Nephron (organoid): Measurements from ENCODE around the gene PRDM16.

Source experiments
- H3K27ac Mint-ChIP-seq, 3 experiments: 2 replicates each; pipeline ENCODE4 v1.8.0; 2020; ENCODE audit warnings: mixed read lengths in 3 of 3, mild to moderate bottlenecking in 2 of 3, moderate library complexity in 1 of 3
- H3K27me3 Mint-ChIP-seq: 2 replicates; pipeline ENCODE4 v1.8.0; 2021; ENCODE audit warnings: low read depth, mild to moderate bottlenecking, moderate library complexity, mixed read lengths
- H3K36me3 Mint-ChIP-seq: 2 replicates; pipeline ENCODE4 v1.8.0; 2020; ENCODE audit warnings: low read depth, mixed read lengths
- H3K4me1 Mint-ChIP-seq: 2 replicates; pipeline ENCODE4 v1.8.0; 2020; ENCODE audit warnings: mixed read lengths
- H3K4me3 Mint-ChIP-seq, 3 experiments: 2 replicates each; pipeline ENCODE4 v1.8.0; 2020; ENCODE audit warnings: mild to moderate bottlenecking in 3 of 3, mixed read lengths in 3 of 3, moderate library complexity in 2 of 3
- H3K9me3 Mint-ChIP-seq: 2 replicates; pipeline ENCODE4 v1.8.0; 2020; ENCODE audit warnings: mixed read lengths
- TF ChIP-seq, protein P1 (sequence below), 3 experiments: fragments of 200-600 bp; sonication (generic); IDR thresholded peaks; one replicate each; pipeline ENCODE4 v1.5.0; 2021; ENCODE audit warnings: antibody characterized with exemption in 3 of 3; ENCODE audit not compliant: unreplicated experiment in 3 of 3

The PRDM16 gene

DNA sequence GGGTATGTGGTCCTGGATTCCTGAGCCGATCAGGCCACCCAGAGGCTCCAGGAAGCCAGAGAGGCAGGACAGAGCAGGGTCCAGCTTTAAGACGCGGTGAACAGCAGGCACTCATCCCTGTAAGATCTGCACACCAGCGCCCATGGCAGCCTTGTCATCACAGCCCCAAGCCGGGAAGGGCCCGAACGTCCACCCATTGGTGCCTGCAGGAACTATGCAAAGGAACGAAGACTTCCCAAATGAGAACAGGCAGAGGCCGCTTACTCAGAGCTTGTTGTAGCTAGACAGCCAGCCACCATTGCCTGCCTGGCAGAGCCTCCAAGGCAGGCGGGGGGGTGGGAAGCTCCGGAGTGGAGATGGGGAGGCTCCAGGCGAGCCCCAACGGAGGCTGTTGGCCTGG, 373.3 kb downstream of the PRDM16 start:
- H3K27me3 Mint-ChIP-seq = peaks cover 32% of the 10 kb centered on the region
- H3K27ac Mint-ChIP-seq = no peak overlapping the region
- TF ChIP-seq, protein P1, sequence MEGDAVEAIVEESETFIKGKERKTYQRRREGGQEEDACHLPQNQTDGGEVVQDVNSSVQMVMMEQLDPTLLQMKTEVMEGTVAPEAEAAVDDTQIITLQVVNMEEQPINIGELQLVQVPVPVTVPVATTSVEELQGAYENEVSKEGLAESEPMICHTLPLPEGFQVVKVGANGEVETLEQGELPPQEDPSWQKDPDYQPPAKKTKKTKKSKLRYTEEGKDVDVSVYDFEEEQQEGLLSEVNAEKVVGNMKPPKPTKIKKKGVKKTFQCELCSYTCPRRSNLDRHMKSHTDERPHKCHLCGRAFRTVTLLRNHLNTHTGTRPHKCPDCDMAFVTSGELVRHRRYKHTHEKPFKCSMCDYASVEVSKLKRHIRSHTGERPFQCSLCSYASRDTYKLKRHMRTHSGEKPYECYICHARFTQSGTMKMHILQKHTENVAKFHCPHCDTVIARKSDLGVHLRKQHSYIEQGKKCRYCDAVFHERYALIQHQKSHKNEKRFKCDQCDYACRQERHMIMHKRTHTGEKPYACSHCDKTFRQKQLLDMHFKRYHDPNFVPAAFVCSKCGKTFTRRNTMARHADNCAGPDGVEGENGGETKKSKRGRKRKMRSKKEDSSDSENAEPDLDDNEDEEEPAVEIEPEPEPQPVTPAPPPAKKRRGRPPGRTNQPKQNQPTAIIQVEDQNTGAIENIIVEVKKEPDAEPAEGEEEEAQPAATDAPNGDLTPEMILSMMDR (IDR thresholded peaks at IDR 0.05; ENCODE audit: unreplicated experiment in 3 of 3) = no peak
- peaks cover 12% of the 10 kb centered on the region for H3K9me3 Mint-ChIP-seq
- no peaks in the 10 kb centered on the region for H3K36me3 Mint-ChIP-seq
- no peaks in the 10 kb centered on the region for H3K4me1 Mint-ChIP-seq
- no peak overlapping the region for H3K4me3 Mint-ChIP-seq

DNA sequence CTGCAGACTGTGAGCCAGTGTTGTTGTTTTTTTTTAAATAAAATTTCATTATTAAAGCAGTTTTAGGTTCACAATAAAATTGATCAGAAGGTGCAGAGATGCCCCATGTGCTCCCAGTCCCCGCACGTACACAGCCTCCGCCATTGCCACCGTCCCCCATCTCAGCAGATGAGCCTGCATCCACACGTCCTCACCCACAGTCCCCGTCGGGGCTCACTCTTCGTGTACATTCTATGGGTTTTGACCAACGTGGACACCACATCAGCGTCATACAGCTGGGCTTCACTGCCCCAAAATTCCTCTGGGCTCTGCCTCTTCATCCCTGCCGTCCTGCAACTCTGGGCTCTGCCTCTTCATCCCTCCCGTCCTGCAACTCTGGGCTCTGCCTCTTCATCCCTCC, 373.9 kb downstream of the PRDM16 start:
- peaks cover 18% of the 10 kb centered on the region for H3K9me3 Mint-ChIP-seq
- H3K4me1 Mint-ChIP-seq = no peaks in the 10 kb centered on the region
- H3K27ac Mint-ChIP-seq = no peak overlapping the region
- H3K4me3 Mint-ChIP-seq = no peak overlapping the region
- no peaks in the 10 kb centered on the region for H3K36me3 Mint-ChIP-seq
- peaks cover 32% of the 10 kb centered on the region for H3K27me3 Mint-ChIP-seq
- TF ChIP-seq, protein P1 (IDR thresholded peaks at IDR 0.05; ENCODE audit: unreplicated experiment in 3 of 3) = no peak

GRCh38 chr1:3443807-3444206, 374.8 kb downstream of the PRDM16 start:
- H3K4me1 Mint-ChIP-seq = no peaks in the 10 kb centered on the region
- no peak overlapping the region for H3K4me3 Mint-ChIP-seq
- H3K27ac Mint-ChIP-seq = no peak overlapping the region
- H3K36me3 Mint-ChIP-seq = no peaks in the 10 kb centered on the region
- peaks cover 21% of the 10 kb centered on the region for H3K9me3 Mint-ChIP-seq
- TF ChIP-seq, protein P1 (IDR thresholded peaks at IDR 0.05; ENCODE audit: unreplicated experiment in 3 of 3) = no peak
- H3K27me3 Mint-ChIP-seq = peaks cover 32% of the 10 kb centered on the region

- no peak overlapping the region for H3K27ac Mint-ChIP-seq
These were observed 375.3 kb downstream of the PRDM16 start for GRCh38 chr1:3444298-3444697.

DNA sequence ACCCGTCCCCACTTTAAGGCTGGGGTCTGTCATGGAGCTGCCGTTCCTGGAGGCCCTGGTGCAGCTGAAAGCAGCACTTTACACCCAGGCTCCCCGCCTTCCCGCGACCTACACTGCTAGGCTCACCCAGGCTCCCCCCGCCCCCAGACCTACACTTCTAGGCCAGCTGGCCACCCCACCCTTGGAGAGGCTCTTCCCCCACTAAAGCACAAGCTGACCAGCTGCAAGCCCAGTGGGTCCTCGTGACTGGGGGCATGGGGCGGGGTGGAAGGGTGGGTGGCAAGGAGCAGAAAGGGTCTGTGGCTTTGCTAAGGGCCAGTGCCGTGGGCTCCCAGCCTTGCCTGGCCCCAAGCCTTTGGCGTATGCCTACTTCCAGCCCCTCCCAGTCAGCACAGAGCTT, 375.7 kb downstream of the PRDM16 start:
- no peaks in the 10 kb centered on the region for H3K36me3 Mint-ChIP-seq
- H3K4me3 Mint-ChIP-seq = no peak overlapping the region
- peaks cover 21% of the 10 kb centered on the region for H3K9me3 Mint-ChIP-seq
- TF ChIP-seq, protein P1 (IDR thresholded peaks at IDR 0.05; ENCODE audit: unreplicated experiment in 3 of 3) = no peak
- H3K27ac Mint-ChIP-seq = no peak overlapping the region
- H3K27me3 Mint-ChIP-seq = peaks cover 32% of the 10 kb centered on the region
- H3K4me1 Mint-ChIP-seq = no peaks in the 10 kb centered on the region

More at GRCh38 chr1:3444298-3444697, 375.3 kb downstream of the PRDM16 start:
- peaks cover 21% of the 10 kb centered on the region for H3K9me3 Mint-ChIP-seq
- H3K4me3 Mint-ChIP-seq = no peak overlapping the region
- no peaks in the 10 kb centered on the region for H3K36me3 Mint-ChIP-seq
- H3K4me1 Mint-ChIP-seq = no peaks in the 10 kb centered on the region
- peaks cover 31% of the 10 kb centered on the region for H3K27me3 Mint-ChIP-seq
- TF ChIP-seq, protein P1 (IDR thresholded peaks at IDR 0.05; ENCODE audit: unreplicated experiment in 3 of 3) = no peak

- H3K4me3 Mint-ChIP-seq = no peak overlapping the region
- no peak overlapping the region for H3K27ac Mint-ChIP-seq
- H3K4me1 Mint-ChIP-seq = no peaks in the 10 kb centered on the region
- no peaks in the 10 kb centered on the region for H3K36me3 Mint-ChIP-seq
- H3K27me3 Mint-ChIP-seq = peaks cover 16% of the 10 kb centered on the region
- TF ChIP-seq, protein P1 (IDR thresholded peaks at IDR 0.05; ENCODE audit: unreplicated experiment in 3 of 3) = no peak
- peaks cover 16% of the 10 kb centered on the region for H3K9me3 Mint-ChIP-seq
These were observed 381.3 kb downstream of the PRDM16 start for GRCh38 chr1:3450202-3450863.
